OCI-LY7 (cell line): ENCODE results near the gene CRIP3.
A peak's percentile ranks its signal among the peaks of the same experiment; 100 is the strongest.

ENCODE experiments used
- EZH2phosphoT487 ChIP-seq: fragments of 200-600 bp; sonication (generic); IDR thresholded peaks from 2 replicates; pipeline ENCODE4 v1.6.1; 2018; ENCODE audit warnings: low read depth, borderline replicate concordance, mild to moderate bottlenecking, mixed run types, antibody characterized with exemption, low read length, moderate library complexity, mixed read lengths
- TF ChIP-seq, protein P1 (sequence below): fragments of 200-600 bp; sonication (generic); conservative IDR thresholded peaks from 2 replicates; pipeline ENCODE4 v1.5.1; 2014; ENCODE audit warnings: mild to moderate bottlenecking, antibody characterized with exemption, low read length, moderate library complexity, mixed read lengths

DNA sequence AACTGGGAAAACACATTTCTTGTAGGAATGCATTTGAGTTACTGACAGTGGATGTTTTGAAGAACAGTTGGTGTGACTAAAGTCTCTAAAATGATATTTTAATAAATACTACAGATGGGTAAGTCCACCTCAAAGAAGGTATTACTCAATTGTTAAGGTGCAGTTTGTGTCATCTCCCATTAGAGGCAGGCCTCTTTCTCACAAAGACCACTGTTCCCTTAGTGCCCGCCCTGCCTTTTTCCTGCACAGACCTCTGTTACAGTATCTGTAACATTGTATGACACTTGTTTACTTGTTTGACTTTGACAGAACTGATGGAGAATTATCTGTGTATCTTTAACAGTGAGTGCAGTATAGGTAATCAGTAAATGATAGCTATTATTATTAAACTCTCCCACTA is 5.2 kb upstream of the CRIP3 start:
- no peak for TF ChIP-seq EZH2phosphoT487
- TF ChIP-seq, protein P1, sequence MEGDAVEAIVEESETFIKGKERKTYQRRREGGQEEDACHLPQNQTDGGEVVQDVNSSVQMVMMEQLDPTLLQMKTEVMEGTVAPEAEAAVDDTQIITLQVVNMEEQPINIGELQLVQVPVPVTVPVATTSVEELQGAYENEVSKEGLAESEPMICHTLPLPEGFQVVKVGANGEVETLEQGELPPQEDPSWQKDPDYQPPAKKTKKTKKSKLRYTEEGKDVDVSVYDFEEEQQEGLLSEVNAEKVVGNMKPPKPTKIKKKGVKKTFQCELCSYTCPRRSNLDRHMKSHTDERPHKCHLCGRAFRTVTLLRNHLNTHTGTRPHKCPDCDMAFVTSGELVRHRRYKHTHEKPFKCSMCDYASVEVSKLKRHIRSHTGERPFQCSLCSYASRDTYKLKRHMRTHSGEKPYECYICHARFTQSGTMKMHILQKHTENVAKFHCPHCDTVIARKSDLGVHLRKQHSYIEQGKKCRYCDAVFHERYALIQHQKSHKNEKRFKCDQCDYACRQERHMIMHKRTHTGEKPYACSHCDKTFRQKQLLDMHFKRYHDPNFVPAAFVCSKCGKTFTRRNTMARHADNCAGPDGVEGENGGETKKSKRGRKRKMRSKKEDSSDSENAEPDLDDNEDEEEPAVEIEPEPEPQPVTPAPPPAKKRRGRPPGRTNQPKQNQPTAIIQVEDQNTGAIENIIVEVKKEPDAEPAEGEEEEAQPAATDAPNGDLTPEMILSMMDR: 0 out of 2 replicates have a peak, but pooled peaks have one; percentile 24
